ENCODE measurements around the gene PNMT.
"Not testable (repeated sequence)": the region's sequence is repeated elsewhere in the genome, so short reads cannot be mapped to it uniquely, and the experiment has no call there.

Gene PNMT

GRCh38 chr17:39688475-39688835, 20.2 kb downstream of the PNMT start:
- DNase-seq = no peak

- DNase-seq = no peak
Measured at GRCh38 chr17:39688945-39689344, 20.7 kb downstream of the PNMT start.

GRCh38 chr17:39694593-39694992, 26.3 kb downstream of the PNMT start:
- no peak for DNase-seq

- DNase-seq = no peak
Measured at GRCh38 chr17:39695089-39695474, 26.8 kb downstream of the PNMT start.

GRCh38 chr17:39696731-39697130, 28.5 kb downstream of the PNMT start:
- DNase-seq = no peak

- DNase-seq = no peak
Measured at GRCh38 chr17:39697961-39698360, 29.7 kb downstream of the PNMT start.

- DNase-seq = not testable (repeated sequence)
Measured at GRCh38 chr17:39699157-39699817, 31.0 kb downstream of the PNMT start.

- DNase-seq = no peak
Measured at GRCh38 chr17:39699818-39700147, 31.5 kb downstream of the PNMT start, which contains the start of gene ERBB2. ERBB2 (plus strand) TSS chr17:39700064; CDS start chr17:39700239, 175 bp downstream.

- DNase-seq = no peak
Measured at GRCh38 chr17:39700148-39700987, 32.1 kb downstream of the PNMT start.

GRCh38 chr17:39701012-39701783, 32.9 kb downstream of the PNMT start:
- no peak for DNase-seq

- no peak for DNase-seq
Measured at GRCh38 chr17:39701784-39702422, 33.6 kb downstream of the PNMT start.

GRCh38 chr17:39702901-39703893, 34.9 kb downstream of the PNMT start:
- DNase-seq = no peak

GRCh38 chr17:39703913-39704312, 35.7 kb downstream of the PNMT start:
- DNase-seq = no peak

- no peak for DNase-seq
Measured at GRCh38 chr17:39704821-39705551, 36.7 kb downstream of the PNMT start.

- no peak for DNase-seq
Measured at GRCh38 chr17:39705786-39706348, 37.6 kb downstream of the PNMT start.

GRCh38 chr17:39706383-39706782, 38.1 kb downstream of the PNMT start:
- DNase-seq = no peak

- DNase-seq = no peak
Measured at GRCh38 chr17:39706921-39707337, 38.7 kb downstream of the PNMT start.

- DNase-seq = no peak
Measured at GRCh38 chr17:39709319-39709997, 41.2 kb downstream of the PNMT start.

GRCh38 chr17:39709998-39710964, 42.0 kb downstream of the PNMT start:
- no peak for DNase-seq

Measured in activated gamma-delta T cell (primary cell).